Measurements from ENCODE around the gene ITPR2. TPM values are rescaled to one million over a fixed set of nuclear protein-coding genes. Genes with fewer than 3 reads are reported as not detected.

ITPR2 gene
- total RNA-seq, 1 donor from 2014 or later: 16.7 TPM

- no peak for DNase-seq (ENCODE audit: low read depth, low spot score)
- Mint-ChIP-seq H3K4me3 (no peak overlapping the region), H3K36me3 (ENCODE audit: low read depth) (no peaks in the 10 kb centered on the region), H3K27ac (ENCODE audit: unreplicated experiment) (no peak overlapping the region), H3K27me3 (ENCODE audit: low read depth) (no peaks in the 10 kb centered on the region), H3K9me3 (no peaks in the 10 kb centered on the region), H3K4me1 (no peaks in the 10 kb centered on the region)
- TF ChIP-seq CTCF (conservative IDR thresholded peaks at IDR 0.05): no peak
These were observed 130.3 kb downstream of the ITPR2 start for GRCh38 chr12:26702741-26703140.

GRCh38 chr12:26701604-26702215 lies 131.3 kb downstream of the ITPR2 start:
- peak; percentile 94 for TF ChIP-seq CTCF (conservative IDR thresholded peaks at IDR 0.05)
- Mint-ChIP-seq H3K36me3 (ENCODE audit: low read depth) (no peaks in the 10 kb centered on the region), H3K27ac (ENCODE audit: unreplicated experiment) (no peak overlapping the region), H3K4me3 (no peak overlapping the region), H3K9me3 (peaks cover 3% of the 10 kb centered on the region), H3K4me1 (no peaks in the 10 kb centered on the region), H3K27me3 (ENCODE audit: low read depth) (no peaks in the 10 kb centered on the region)
- no peak for DNase-seq (ENCODE audit: low read depth, low spot score)

- TF ChIP-seq CTCF (conservative IDR thresholded peaks at IDR 0.05): no peak
- no peak overlapping the region for H3K4me3 Mint-ChIP-seq
These were observed 132.6 kb downstream of the ITPR2 start for GRCh38 chr12:26700430-26700829.

GRCh38 chr12:26699237-26699636 lies 133.8 kb downstream of the ITPR2 start:
- no peak for TF ChIP-seq CTCF (conservative IDR thresholded peaks at IDR 0.05)
- Mint-ChIP-seq H3K4me1 (no peaks in the 10 kb centered on the region), H3K4me3 (no peak overlapping the region), H3K9me3 (peaks cover 3% of the 10 kb centered on the region), H3K27ac (ENCODE audit: unreplicated experiment) (no peak overlapping the region), H3K27me3 (ENCODE audit: low read depth) (no peaks in the 10 kb centered on the region), H3K36me3 (ENCODE audit: low read depth) (no peaks in the 10 kb centered on the region)
- no peak for DNase-seq (ENCODE audit: low read depth, low spot score)

More at GRCh38 chr12:26700430-26700829, 132.6 kb downstream of the ITPR2 start:
- no peaks in the 10 kb centered on the region for H3K27me3 Mint-ChIP-seq (ENCODE audit: low read depth)
- peaks cover 3% of the 10 kb centered on the region for H3K9me3 Mint-ChIP-seq
- DNase-seq (ENCODE audit: low read depth, low spot score): no peak
- H3K27ac Mint-ChIP-seq (ENCODE audit: unreplicated experiment): no peak overlapping the region
- H3K4me1 Mint-ChIP-seq: no peaks in the 10 kb centered on the region
- H3K36me3 Mint-ChIP-seq (ENCODE audit: low read depth): no peaks in the 10 kb centered on the region

GRCh38 chr12:26698186-26698585 lies 134.8 kb downstream of the ITPR2 start:
- Mint-ChIP-seq H3K9me3 (peaks cover 3% of the 10 kb centered on the region), H3K36me3 (ENCODE audit: low read depth) (no peaks in the 10 kb centered on the region), H3K4me1 (no peaks in the 10 kb centered on the region), H3K4me3 (no peak overlapping the region), H3K27ac (ENCODE audit: unreplicated experiment) (no peak overlapping the region), H3K27me3 (ENCODE audit: low read depth) (no peaks in the 10 kb centered on the region)
- TF ChIP-seq CTCF (conservative IDR thresholded peaks at IDR 0.05): no peak
- no peak for DNase-seq (ENCODE audit: low read depth, low spot score)
